Breast epithelium (tissue), 3 donors: ENCODE results near the gene SLC43A2.

Experiments
- POLR2A ChIP-seq: fragments of 450-650 bp; IDR thresholded peaks from one replicate; pipeline ENCODE4 v1.6.1; 2016; ENCODE audit warnings: antibody characterized with exemption, mild to moderate bottlenecking, moderate library complexity
- POLR2AphosphoS5 ChIP-seq, 3 donors: sonication (generic); formaldehyde crosslinking; IDR thresholded peaks; one replicate each; pipeline ENCODE4 v1.6.1; 2017; ENCODE audit warnings: antibody characterized with exemption in 3 of 3
- TF ChIP-seq, protein P1 (sequence below), 3 donors: fragments of 450-650 bp; IDR thresholded peaks; one replicate each; pipeline ENCODE4 v1.5.1; 2016 to 2017; ENCODE audit warnings: antibody characterized with exemption in 3 of 3, mild to moderate bottlenecking in 3 of 3, moderate library complexity in 3 of 3

DNA sequence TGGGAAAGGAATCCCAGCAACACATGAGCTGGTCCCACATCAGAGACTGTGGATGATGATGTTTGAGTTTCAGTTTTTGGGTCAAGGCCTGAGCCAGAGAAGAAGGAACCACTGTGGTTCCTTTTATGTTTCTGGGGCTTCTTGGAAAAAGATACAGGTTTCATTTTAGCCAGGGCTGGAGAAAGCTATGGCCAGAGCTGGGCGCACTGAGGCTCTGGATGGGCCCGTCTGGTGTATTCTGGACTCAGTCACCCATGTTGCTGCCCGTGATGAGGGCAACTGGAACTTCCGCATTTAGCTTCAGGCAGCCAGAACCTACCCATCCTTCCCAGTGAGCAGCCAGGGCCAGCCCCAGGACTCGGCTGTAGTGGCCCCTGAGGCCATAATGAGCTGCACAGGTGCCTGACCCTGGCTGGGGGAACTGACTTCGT, 51.0 kb downstream of the SLC43A2 start:
- TF ChIP-seq, protein P1, sequence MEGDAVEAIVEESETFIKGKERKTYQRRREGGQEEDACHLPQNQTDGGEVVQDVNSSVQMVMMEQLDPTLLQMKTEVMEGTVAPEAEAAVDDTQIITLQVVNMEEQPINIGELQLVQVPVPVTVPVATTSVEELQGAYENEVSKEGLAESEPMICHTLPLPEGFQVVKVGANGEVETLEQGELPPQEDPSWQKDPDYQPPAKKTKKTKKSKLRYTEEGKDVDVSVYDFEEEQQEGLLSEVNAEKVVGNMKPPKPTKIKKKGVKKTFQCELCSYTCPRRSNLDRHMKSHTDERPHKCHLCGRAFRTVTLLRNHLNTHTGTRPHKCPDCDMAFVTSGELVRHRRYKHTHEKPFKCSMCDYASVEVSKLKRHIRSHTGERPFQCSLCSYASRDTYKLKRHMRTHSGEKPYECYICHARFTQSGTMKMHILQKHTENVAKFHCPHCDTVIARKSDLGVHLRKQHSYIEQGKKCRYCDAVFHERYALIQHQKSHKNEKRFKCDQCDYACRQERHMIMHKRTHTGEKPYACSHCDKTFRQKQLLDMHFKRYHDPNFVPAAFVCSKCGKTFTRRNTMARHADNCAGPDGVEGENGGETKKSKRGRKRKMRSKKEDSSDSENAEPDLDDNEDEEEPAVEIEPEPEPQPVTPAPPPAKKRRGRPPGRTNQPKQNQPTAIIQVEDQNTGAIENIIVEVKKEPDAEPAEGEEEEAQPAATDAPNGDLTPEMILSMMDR (IDR thresholded peaks at IDR 0.05) = no peak
- TF ChIP-seq POLR2AphosphoS5 (IDR thresholded peaks at IDR 0.05) (peak in 1 of 3 donors; percentile 16), POLR2A (no peak)
